H1 (cell line): Measurements from ENCODE around the gene DLG5.

ENCODE experiments used
- EP300 ChIP-seq, 2 experiments: IDR thresholded peaks; 1 replicate in 1 of 2; 2 replicates in 1 of 2; pipeline ENCODE4 v1.6.1; 2011 to 2012; ENCODE audit warnings: low read depth in 2 of 2, low read length in 2 of 2, mild to moderate bottlenecking in 2 of 2, borderline replicate concordance in 1 of 2, inconsistent platforms in 1 of 2, moderate library complexity in 1 of 2
- FOSL1 ChIP-seq: IDR thresholded peaks from 2 replicates; pipeline ENCODE4 v1.6.1; 2011; ENCODE audit warnings: mild to moderate bottlenecking, low read depth, low read length, moderate library complexity; ENCODE audit not compliant: insufficient read depth
- POLR2A ChIP-seq, 2 experiments: IDR thresholded peaks; 1 replicate in 1 of 2; 2 replicates in 1 of 2; pipeline ENCODE4 v1.6.1; 2011; ENCODE audit warnings: low read depth in 2 of 2, low read length in 2 of 2, mild to moderate bottlenecking in 2 of 2; ENCODE audit errors: control extremely low read depth in 1 of 2
- SP2 ChIP-seq: IDR thresholded peaks from 2 replicates; pipeline ENCODE4 v1.6.1; 2012; ENCODE audit warnings: mild to moderate bottlenecking, low read length, inconsistent platforms
- TCF12 ChIP-seq: IDR thresholded peaks from 2 replicates; pipeline ENCODE4 v1.6.1; 2011; ENCODE audit warnings: low read depth, mild to moderate bottlenecking, low read length
- TF ChIP-seq, protein P1 (sequence below), 3 experiments: IDR thresholded peaks; 1 replicate in 2 of 3; 2 replicates in 1 of 3; pipeline versions ENCODE4 v1.5.1 to v1.6.1; 2011; ENCODE audit warnings: low read length in 3 of 3, mild to moderate bottlenecking in 3 of 3, inconsistent platforms in 2 of 3, low read depth in 1 of 3, moderate library complexity in 1 of 3; ENCODE audit not compliant: insufficient read depth in 1 of 3; ENCODE audit errors: control extremely low read depth in 1 of 3

DNA sequence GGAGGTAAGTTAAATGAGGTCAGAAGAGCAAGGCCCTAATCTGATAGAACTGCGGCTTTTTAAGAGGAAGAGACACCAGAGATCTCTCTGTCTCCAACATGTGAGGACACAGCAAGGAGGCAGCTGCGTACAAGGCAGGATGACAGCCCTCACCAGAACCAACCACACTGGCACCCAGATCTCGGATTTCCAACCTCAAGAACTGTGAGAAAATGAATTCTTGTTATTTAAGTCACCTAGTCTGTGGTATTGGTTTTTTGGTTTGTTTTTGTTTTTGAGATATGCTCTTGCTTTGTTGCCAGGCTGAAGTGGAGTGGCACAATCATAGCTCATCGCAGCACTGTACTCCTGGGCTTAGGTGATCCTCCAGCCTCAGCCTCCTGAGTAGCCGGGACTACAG, 127.2 kb downstream of the DLG5 start:
- TF ChIP-seq, protein P1, sequence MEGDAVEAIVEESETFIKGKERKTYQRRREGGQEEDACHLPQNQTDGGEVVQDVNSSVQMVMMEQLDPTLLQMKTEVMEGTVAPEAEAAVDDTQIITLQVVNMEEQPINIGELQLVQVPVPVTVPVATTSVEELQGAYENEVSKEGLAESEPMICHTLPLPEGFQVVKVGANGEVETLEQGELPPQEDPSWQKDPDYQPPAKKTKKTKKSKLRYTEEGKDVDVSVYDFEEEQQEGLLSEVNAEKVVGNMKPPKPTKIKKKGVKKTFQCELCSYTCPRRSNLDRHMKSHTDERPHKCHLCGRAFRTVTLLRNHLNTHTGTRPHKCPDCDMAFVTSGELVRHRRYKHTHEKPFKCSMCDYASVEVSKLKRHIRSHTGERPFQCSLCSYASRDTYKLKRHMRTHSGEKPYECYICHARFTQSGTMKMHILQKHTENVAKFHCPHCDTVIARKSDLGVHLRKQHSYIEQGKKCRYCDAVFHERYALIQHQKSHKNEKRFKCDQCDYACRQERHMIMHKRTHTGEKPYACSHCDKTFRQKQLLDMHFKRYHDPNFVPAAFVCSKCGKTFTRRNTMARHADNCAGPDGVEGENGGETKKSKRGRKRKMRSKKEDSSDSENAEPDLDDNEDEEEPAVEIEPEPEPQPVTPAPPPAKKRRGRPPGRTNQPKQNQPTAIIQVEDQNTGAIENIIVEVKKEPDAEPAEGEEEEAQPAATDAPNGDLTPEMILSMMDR (IDR thresholded peaks at IDR 0.05; ENCODE audit: control extremely low read depth in 1 of 3, insufficient read depth in 1 of 3, low read depth in 1 of 3, low read length in 3 of 3), result no peak
- TF ChIP-seq EP300 (IDR thresholded peaks at IDR 0.05; ENCODE audit: borderline replicate concordance in 1 of 2, low read depth in 2 of 2, low read length in 2 of 2), result no peak
- no peak for TF ChIP-seq POLR2A (IDR thresholded peaks at IDR 0.05; ENCODE audit: control extremely low read depth in 1 of 2, low read depth in 2 of 2, low read length in 2 of 2)
- no peak for TF ChIP-seq TCF12
- TF ChIP-seq SP2, result no peak
- no peak for TF ChIP-seq FOSL1
